ENCODE results near the gene TCEANC.

- TF ChIP-seq CTCF (conservative IDR thresholded peaks at IDR 0.05; ENCODE audit: low read depth, low read length) (no peak), EZH2 (IDR thresholded peaks at IDR 0.05; ENCODE audit: borderline replicate concordance, low read depth, low read length, poor library complexity, severe bottlenecking) (no peak)
These were observed 38.8 kb upstream of the TCEANC start for GRCh38 chrX:13614154-13614553.
